SK-N-SH (cell line): ENCODE data around the gene SPOCK1. TPM values are rescaled to one million over a fixed set of nuclear protein-coding genes. Genes with fewer than 3 reads are reported as not detected.

Source experiments
- CTCF ChIA-PET: fragments of 300-600, 350-600 bp; formaldehyde crosslinking; extraction: SDS; loops from one replicate; lab custom pipeline; 2021; lab: Yijun Ruan, JAX
- POLR2A ChIA-PET: fragments of 350-600 bp; sonication (Branson Sonifier 250); formaldehyde crosslinking; extraction: SDS; loops from one replicate; lab custom pipeline; 2020; ENCODE audit warnings: antibody characterized with exemption, inconsistent platforms; lab: Yijun Ruan, JAX
- DNase-seq: peaks from one replicate; pipeline ENCODE4 v3.0.0; 2012
- H2AFZ ChIP-seq: fragments of 200-600 bp; sonication (generic); 2 replicates; pipeline ENCODE4 v1.8.1; 2016; ENCODE audit warnings: antibody characterized with exemption, mild to moderate bottlenecking, low read depth
- H3F3A ChIP-seq: fragments of 200-600 bp; sonication (generic); replicated peaks from 2 replicates; pipeline ENCODE3; 2016; ENCODE audit warnings: antibody characterized with exemption, mild to moderate bottlenecking; ENCODE audit not compliant: insufficient read depth
- H3K27ac ChIP-seq, 2 experiments: fragments of 200-500 bp in 1 of 2; fragments of 200-600 bp in 1 of 2; sonication (Bioruptor generic) in 1 of 2; sonication (generic), shearing (Covaris generic) in 1 of 2; 2 replicates each; pipeline versions ENCODE4 v1.5.1 to v1.6.1; 2014 to 2016; ENCODE audit warnings: low read depth in 2 of 2, inconsistent platforms in 1 of 2, low read length in 1 of 2, mild to moderate bottlenecking in 1 of 2, mixed read lengths in 1 of 2
- H3K27me3 ChIP-seq: fragments of 200-600 bp; sonication (generic), shearing (Covaris generic); 2 replicates; pipeline ENCODE4 v1.6.1; 2016; ENCODE audit warnings: mixed run types; ENCODE audit not compliant: insufficient read depth
- H3K36me3 ChIP-seq, 2 experiments: fragments of 200-500 bp in 1 of 2; fragments of 200-600 bp in 1 of 2; sonication (Bioruptor generic) in 1 of 2; sonication (generic) in 1 of 2; replicated peaks in 1 of 2; 2 replicates each; pipeline versions ENCODE3 to v1.5.1; 2014 to 2016; ENCODE audit warnings: low read length in 1 of 2, mild to moderate bottlenecking in 1 of 2; ENCODE audit not compliant: insufficient read depth in 2 of 2, control insufficient read depth in 1 of 2
- H3K4me1 ChIP-seq, 2 experiments: fragments of 200-500 bp in 1 of 2; fragments of 200-600 bp in 1 of 2; sonication (Bioruptor generic) in 1 of 2; sonication (generic), shearing (Covaris generic) in 1 of 2; 2 replicates each; pipeline versions ENCODE4 v1.5.1 to v1.6.1; 2014 to 2016; ENCODE audit warnings: low read depth in 1 of 2, low read length in 1 of 2, mixed run types in 1 of 2; ENCODE audit not compliant: insufficient read depth in 2 of 2, control insufficient read depth in 1 of 2
- H3K4me2 ChIP-seq: fragments of 200-600 bp; sonication (generic), shearing (Covaris generic); 2 replicates; pipeline ENCODE4 v1.6.1; 2017; ENCODE audit warnings: mixed run types
- H3K4me3 ChIP-seq, 2 experiments: fragments of 200-500 bp in 1 of 2; fragments of 200-600 bp in 1 of 2; sonication (Bioruptor generic) in 1 of 2; sonication (generic), shearing (Covaris generic) in 1 of 2; 2 replicates each; pipeline versions ENCODE4 v1.5.1 to v1.8.1; 2014 to 2016; ENCODE audit warnings: low read depth in 2 of 2, inconsistent platforms in 1 of 2, low read length in 1 of 2, mild to moderate bottlenecking in 1 of 2, mixed read lengths in 1 of 2, moderate library complexity in 1 of 2
- H3K79me2 ChIP-seq: fragments of 200-600 bp; sonication (generic); 2 replicates; pipeline ENCODE4 v1.8.1; 2017; ENCODE audit warnings: mild to moderate bottlenecking; ENCODE audit not compliant: insufficient read depth
- H3K9ac ChIP-seq: fragments of 200-600 bp; sonication (generic); 2 replicates; pipeline ENCODE4 v1.6.1; 2017; ENCODE audit warnings: mixed run types
- H3K9me2 ChIP-seq: fragments of 200-600 bp; sonication (generic); 2 replicates; pipeline ENCODE4 v1.6.1; 2017; ENCODE audit warnings: mixed run types
- H3K9me3 ChIP-seq: fragments of 200-600 bp; sonication (generic); 2 replicates; pipeline ENCODE4 v1.6.1; 2017; ENCODE audit warnings: mixed run types, mild to moderate bottlenecking, moderate library complexity
- H4K20me1 ChIP-seq: fragments of 200-600 bp; sonication (generic); 2 replicates; pipeline ENCODE4 v1.6.1; 2017; ENCODE audit warnings: mild to moderate bottlenecking, mixed run types; ENCODE audit not compliant: insufficient read depth
- FOXJ3 ChIP-seq: sonication (generic); formaldehyde crosslinking; IDR thresholded peaks from 2 replicates; pipeline ENCODE4 v1.5.1; 2020; ENCODE audit warnings: mild to moderate bottlenecking, missing genetic modification reagents
- FOXM1 ChIP-seq: IDR thresholded peaks from 2 replicates; pipeline ENCODE4 v1.4.0; 2012; ENCODE audit warnings: low read depth, mild to moderate bottlenecking
- GABPA ChIP-seq: IDR thresholded peaks from 2 replicates; pipeline ENCODE4 v1.4.0; 2012; ENCODE audit warnings: low read depth, mild to moderate bottlenecking
- GATA2 ChIP-seq: sonication (generic); formaldehyde crosslinking; IDR thresholded peaks from 2 replicates; pipeline ENCODE4 v1.5.0; 2020; ENCODE audit warnings: mild to moderate bottlenecking, missing genetic modification reagents
- JUND ChIP-seq: IDR thresholded peaks from 2 replicates; pipeline ENCODE4 v1.4.0; 2012
- NRF1 ChIP-seq: IDR thresholded peaks from 2 replicates; pipeline ENCODE4 v1.6.1; 2012; ENCODE audit warnings: low read depth, mild to moderate bottlenecking, low read length
- RAD21 ChIP-seq: IDR thresholded peaks from 2 replicates; pipeline ENCODE4 v1.6.1; 2012; ENCODE audit warnings: mild to moderate bottlenecking, low read length
- RXRA ChIP-seq: IDR thresholded peaks from 2 replicates; pipeline ENCODE4 v1.4.0; 2012; ENCODE audit warnings: low read depth, mild to moderate bottlenecking, borderline replicate concordance
- SIN3A ChIP-seq: IDR thresholded peaks from 2 replicates; pipeline ENCODE4 v1.6.1; 2012; ENCODE audit warnings: low read depth, mild to moderate bottlenecking, low read length, moderate library complexity, borderline replicate concordance
- TAF1 ChIP-seq: IDR thresholded peaks from 2 replicates; pipeline ENCODE4 v1.6.1; 2012; ENCODE audit warnings: low read depth, mild to moderate bottlenecking, low read length, moderate library complexity, borderline replicate concordance
- WGBS: methylation state at CpG from one replicate; pipeline ENCODE4 v1.1.6; 2017; ENCODE audit warnings: low lambda C conversion rate; 5-methylcytosine and 5-hydroxymethylcytosine counted together
- polyA plus RNA-seq, 3 experiments: library from polyadenylated mRNA; depleted of rRNA; stranded (reverse); fragments of >200 nt; gene quantifications; 2 replicates each; pipeline ENCODE4 v1.2.3, GENCODE V29; 2012
- TF ChIP-seq, protein P1 (sequence below): IDR thresholded peaks from 2 replicates; pipeline ENCODE4 v1.4.0; 2012; ENCODE audit warnings: low read depth
- TF ChIP-seq, protein P2 (sequence below): IDR thresholded peaks from 2 replicates; pipeline ENCODE4 v1.6.1; 2012; ENCODE audit warnings: mild to moderate bottlenecking, low read depth, low read length, moderate library complexity
- TF ChIP-seq, protein P3 (sequence below): IDR thresholded peaks from 2 replicates; pipeline ENCODE4; 2012
- TF ChIP-seq, protein P4 (sequence below): fragments of 200-600 bp; sonication (generic); IDR thresholded peaks from 2 replicates; pipeline ENCODE4 v1.6.1; 2017; ENCODE audit warnings: antibody characterized with exemption, mild to moderate bottlenecking, moderate library complexity

Gene SPOCK1
- polyA plus RNA-seq, 1 of the 3 experiments (the other 2 are of a cell fraction) = 11.3 TPM

DNA sequence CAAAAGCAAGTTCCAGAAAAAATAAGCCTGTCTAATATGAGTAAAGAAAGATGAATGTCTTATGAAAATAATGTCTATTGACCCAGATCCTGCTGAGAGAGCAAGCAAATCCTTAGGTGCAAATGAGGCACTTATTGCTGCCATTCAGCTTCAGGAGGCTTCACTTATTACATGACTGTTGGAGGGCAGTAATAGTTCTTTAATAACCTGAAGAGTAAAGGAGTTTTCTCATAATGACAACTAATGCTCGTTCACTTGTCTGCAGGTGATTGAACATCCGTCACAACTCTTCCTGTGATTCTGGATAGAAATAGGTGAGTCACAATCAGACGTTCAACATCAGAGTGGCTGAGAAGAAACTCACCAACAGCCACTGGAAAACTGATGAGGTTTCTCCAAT lies 58.3 kb downstream of the SPOCK1 start:
- Histone ChIP-seq H3K36me3 (no peaks in the 10 kb centered on the region), H3K9me3 (no peaks in the 10 kb centered on the region), H3K27me3 (no peaks in the 10 kb centered on the region), H3K9ac (no peak overlapping the region), H3K9me2 (no peaks in the 10 kb centered on the region), H2AFZ (no peak overlapping the region), H3K27ac (no peak overlapping the region), H4K20me1 (no peaks in the 10 kb centered on the region; the same call in 1 of the 2 replicates), H3K4me3 (no peak overlapping the region), H3F3A (no peaks in the 10 kb centered on the region), H3K4me2 (no peak overlapping the region), H3K79me2 (peaks cover 54% of the 10 kb centered on the region; the same call in 1 of the 2 replicates), H3K4me1 (peaks cover 0 to 1% of the 10 kb centered on the region in 2 experiments; a peak in 2 of 4 replicates)
- CTCF ChIA-PET = interaction anchor here (1.0 to 1.5 kb wide), 2 partner anchors 9 to 120 kb away, joined by 3 to 4 read pairs; no protein-coding TSS in a partner anchor
- 39% methylated on average over 3 of the region's 3 CpGs for WGBS
- POLR2A ChIA-PET = no interaction called here
- DNase-seq = no peak
- TF ChIP-seq FOXJ3 (CRISPR knock-in tag) (no peak), RXRA (no peak), RAD21 (no peak), GABPA (no peak), SIN3A (no peak), JUND (no peak), NRF1 (no peak), FOXM1 (no peak), TAF1 (no peak), GATA2 (CRISPR knock-in tag) (no peak)
- TF ChIP-seq, protein P1, sequence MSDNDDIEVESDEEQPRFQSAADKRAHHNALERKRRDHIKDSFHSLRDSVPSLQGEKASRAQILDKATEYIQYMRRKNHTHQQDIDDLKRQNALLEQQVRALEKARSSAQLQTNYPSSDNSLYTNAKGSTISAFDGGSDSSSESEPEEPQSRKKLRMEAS = no peak
- TF ChIP-seq, protein P2, sequence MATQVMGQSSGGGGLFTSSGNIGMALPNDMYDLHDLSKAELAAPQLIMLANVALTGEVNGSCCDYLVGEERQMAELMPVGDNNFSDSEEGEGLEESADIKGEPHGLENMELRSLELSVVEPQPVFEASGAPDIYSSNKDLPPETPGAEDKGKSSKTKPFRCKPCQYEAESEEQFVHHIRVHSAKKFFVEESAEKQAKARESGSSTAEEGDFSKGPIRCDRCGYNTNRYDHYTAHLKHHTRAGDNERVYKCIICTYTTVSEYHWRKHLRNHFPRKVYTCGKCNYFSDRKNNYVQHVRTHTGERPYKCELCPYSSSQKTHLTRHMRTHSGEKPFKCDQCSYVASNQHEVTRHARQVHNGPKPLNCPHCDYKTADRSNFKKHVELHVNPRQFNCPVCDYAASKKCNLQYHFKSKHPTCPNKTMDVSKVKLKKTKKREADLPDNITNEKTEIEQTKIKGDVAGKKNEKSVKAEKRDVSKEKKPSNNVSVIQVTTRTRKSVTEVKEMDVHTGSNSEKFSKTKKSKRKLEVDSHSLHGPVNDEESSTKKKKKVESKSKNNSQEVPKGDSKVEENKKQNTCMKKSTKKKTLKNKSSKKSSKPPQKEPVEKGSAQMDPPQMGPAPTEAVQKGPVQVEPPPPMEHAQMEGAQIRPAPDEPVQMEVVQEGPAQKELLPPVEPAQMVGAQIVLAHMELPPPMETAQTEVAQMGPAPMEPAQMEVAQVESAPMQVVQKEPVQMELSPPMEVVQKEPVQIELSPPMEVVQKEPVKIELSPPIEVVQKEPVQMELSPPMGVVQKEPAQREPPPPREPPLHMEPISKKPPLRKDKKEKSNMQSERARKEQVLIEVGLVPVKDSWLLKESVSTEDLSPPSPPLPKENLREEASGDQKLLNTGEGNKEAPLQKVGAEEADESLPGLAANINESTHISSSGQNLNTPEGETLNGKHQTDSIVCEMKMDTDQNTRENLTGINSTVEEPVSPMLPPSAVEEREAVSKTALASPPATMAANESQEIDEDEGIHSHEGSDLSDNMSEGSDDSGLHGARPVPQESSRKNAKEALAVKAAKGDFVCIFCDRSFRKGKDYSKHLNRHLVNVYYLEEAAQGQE = no peak
- TF ChIP-seq, protein P3, sequence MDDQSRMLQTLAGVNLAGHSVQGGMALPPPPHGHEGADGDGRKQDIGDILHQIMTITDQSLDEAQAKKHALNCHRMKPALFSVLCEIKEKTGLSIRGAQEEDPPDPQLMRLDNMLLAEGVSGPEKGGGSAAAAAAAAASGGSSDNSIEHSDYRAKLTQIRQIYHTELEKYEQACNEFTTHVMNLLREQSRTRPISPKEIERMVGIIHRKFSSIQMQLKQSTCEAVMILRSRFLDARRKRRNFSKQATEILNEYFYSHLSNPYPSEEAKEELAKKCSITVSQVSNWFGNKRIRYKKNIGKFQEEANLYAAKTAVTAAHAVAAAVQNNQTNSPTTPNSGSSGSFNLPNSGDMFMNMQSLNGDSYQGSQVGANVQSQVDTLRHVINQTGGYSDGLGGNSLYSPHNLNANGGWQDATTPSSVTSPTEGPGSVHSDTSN = no peak
- TF ChIP-seq, protein P4, sequence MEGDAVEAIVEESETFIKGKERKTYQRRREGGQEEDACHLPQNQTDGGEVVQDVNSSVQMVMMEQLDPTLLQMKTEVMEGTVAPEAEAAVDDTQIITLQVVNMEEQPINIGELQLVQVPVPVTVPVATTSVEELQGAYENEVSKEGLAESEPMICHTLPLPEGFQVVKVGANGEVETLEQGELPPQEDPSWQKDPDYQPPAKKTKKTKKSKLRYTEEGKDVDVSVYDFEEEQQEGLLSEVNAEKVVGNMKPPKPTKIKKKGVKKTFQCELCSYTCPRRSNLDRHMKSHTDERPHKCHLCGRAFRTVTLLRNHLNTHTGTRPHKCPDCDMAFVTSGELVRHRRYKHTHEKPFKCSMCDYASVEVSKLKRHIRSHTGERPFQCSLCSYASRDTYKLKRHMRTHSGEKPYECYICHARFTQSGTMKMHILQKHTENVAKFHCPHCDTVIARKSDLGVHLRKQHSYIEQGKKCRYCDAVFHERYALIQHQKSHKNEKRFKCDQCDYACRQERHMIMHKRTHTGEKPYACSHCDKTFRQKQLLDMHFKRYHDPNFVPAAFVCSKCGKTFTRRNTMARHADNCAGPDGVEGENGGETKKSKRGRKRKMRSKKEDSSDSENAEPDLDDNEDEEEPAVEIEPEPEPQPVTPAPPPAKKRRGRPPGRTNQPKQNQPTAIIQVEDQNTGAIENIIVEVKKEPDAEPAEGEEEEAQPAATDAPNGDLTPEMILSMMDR = no peak
